ENCODE measurements around the gene TMCC3. TPM values are rescaled to one million over a fixed set of nuclear protein-coding genes. Genes with fewer than 3 reads are reported as not detected.
"Not testable (repeated sequence)": the region's sequence is repeated elsewhere in the genome, so short reads cannot be mapped to it uniquely, and the experiment has no call there.

TMCC3 gene, protein sequence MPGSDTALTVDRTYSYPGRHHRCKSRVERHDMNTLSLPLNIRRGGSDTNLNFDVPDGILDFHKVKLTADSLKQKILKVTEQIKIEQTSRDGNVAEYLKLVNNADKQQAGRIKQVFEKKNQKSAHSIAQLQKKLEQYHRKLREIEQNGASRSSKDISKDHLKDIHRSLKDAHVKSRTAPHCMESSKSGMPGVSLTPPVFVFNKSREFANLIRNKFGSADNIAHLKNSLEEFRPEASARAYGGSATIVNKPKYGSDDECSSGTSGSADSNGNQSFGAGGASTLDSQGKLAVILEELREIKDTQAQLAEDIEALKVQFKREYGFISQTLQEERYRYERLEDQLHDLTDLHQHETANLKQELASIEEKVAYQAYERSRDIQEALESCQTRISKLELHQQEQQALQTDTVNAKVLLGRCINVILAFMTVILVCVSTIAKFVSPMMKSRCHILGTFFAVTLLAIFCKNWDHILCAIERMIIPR
- total RNA-seq (ENCODE audit: low replicate concordance) = 0.65 and 0.72 TPM in 2 replicates

GRCh38 chr12:94650143-94651056 is at the start of gene TMCC3:
Gene TMCC3 (minus strand): TSS chr12:94650557. CDS start chr12:94650430, 127 bp downstream.
- H3K4me3 ChIP-seq (ENCODE audit: low read depth, low read length) = peak within 1 kb of the TSS; percentile 64
- TF ChIP-seq, protein P1, sequence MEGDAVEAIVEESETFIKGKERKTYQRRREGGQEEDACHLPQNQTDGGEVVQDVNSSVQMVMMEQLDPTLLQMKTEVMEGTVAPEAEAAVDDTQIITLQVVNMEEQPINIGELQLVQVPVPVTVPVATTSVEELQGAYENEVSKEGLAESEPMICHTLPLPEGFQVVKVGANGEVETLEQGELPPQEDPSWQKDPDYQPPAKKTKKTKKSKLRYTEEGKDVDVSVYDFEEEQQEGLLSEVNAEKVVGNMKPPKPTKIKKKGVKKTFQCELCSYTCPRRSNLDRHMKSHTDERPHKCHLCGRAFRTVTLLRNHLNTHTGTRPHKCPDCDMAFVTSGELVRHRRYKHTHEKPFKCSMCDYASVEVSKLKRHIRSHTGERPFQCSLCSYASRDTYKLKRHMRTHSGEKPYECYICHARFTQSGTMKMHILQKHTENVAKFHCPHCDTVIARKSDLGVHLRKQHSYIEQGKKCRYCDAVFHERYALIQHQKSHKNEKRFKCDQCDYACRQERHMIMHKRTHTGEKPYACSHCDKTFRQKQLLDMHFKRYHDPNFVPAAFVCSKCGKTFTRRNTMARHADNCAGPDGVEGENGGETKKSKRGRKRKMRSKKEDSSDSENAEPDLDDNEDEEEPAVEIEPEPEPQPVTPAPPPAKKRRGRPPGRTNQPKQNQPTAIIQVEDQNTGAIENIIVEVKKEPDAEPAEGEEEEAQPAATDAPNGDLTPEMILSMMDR (IDR thresholded peaks at IDR 0.05; ENCODE audit: insufficient read depth, low read length) = no peak
- peak; percentile 12 for DNase-seq (ENCODE audit: low read depth)

DNA sequence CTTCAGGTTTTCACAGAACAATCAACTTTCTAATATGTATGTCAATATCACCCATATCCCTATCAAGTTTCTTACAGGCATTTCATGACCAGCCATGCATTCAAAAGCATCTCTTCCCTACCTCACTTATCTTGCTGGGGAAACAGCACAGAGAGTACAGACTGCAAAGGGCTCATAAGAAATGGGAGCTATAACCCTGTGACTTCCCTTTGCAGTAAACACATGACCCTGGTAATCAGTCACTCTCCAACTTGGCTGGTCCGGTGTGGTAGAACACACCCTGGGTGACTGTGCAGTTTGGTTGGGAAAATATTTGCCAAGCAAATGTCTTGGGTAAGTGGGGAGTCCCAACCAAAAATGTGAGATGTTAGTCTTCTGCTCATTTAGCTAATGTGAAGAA is 49.4 kb upstream of the TMCC3 start:
- TF ChIP-seq, protein P1 (IDR thresholded peaks at IDR 0.05; ENCODE audit: insufficient read depth, low read length) = no peak
- DNase-seq (ENCODE audit: low read depth) = no peak

DNA sequence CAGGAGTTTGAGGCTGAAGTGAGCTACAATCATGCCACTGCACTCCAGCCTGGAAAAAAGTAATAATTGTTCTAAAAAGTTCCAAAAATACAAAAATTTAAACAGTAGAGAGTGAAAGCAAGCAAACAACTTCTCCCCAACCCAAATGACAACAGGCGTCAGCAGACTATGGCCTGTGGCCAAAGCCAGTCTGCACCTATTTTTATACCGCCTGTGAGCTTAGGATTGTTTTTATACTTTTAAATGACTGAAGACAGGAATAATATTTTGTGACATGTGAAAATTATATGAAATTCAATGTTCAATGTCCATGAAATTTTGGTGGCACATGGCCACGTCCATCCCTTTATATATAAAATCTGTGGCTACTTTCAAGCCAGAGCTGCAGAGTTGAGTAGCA is 48.2 kb upstream of the TMCC3 start:
- no peak for DNase-seq (ENCODE audit: low read depth)
- no peak overlapping the region for H3K4me3 ChIP-seq (ENCODE audit: low read depth, low read length)
- TF ChIP-seq, protein P1 (IDR thresholded peaks at IDR 0.05; ENCODE audit: insufficient read depth, low read length) = no peak

More for the DNA sequence above, 49.4 kb upstream of the TMCC3 start:
- H3K4me3 ChIP-seq (ENCODE audit: low read depth, low read length) = no peak overlapping the region

- TF ChIP-seq, protein P1 (IDR thresholded peaks at IDR 0.05; ENCODE audit: insufficient read depth, low read length) = no peak
- no peak for DNase-seq (ENCODE audit: low read depth)
Measured at GRCh38 chr12:94697631-94698030, 47.3 kb upstream of the TMCC3 start.

GRCh38 chr12:94694732-94695131 is 44.4 kb upstream of the TMCC3 start:
- TF ChIP-seq, protein P1 (IDR thresholded peaks at IDR 0.05; ENCODE audit: insufficient read depth, low read length) = no peak
- no peak for DNase-seq (ENCODE audit: low read depth)
- no peak overlapping the region for H3K4me3 ChIP-seq (ENCODE audit: low read depth, low read length)

More at GRCh38 chr12:94697631-94698030, 47.3 kb upstream of the TMCC3 start:
- H3K4me3 ChIP-seq (ENCODE audit: low read depth, low read length) = no peak overlapping the region

DNA sequence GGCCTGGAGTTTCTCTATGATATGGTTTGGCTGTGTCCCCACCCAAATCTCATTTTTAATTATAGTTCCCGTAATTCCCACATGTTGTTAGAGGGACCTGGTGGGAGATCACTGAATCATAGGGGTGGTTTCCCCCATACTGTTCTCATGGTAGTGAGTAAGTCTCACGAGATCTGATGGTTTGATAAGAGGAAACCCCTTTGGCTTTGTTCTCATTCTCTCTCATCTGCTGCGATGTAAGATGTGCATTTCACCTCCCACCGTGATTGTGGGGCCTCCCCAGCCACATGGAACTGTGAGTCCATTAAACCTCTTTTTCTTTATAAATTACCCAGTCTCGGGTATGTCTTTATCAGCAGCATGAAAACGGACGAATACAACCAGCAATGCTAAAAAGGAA is 42.5 kb upstream of the TMCC3 start:
- not testable (repeated sequence) for DNase-seq (ENCODE audit: low read depth)

More for the DNA sequence above, 42.5 kb upstream of the TMCC3 start:
- H3K4me3 ChIP-seq (ENCODE audit: low read depth, low read length) = not testable (repeated sequence)

Measured in fibroblast of the aortic adventitia (primary cell).